Osteocyte (in vitro differentiated cells): Measurements from ENCODE around the gene GDF15. TPM values are rescaled to one million over a fixed set of nuclear protein-coding genes. Genes with fewer than 3 reads are reported as not detected.

Experiments used
- DNase-seq: peaks from one replicate; pipeline ENCODE4 v3.0.0; 2021; ENCODE audit warnings: mixed read lengths; ENCODE audit not compliant: unreplicated experiment; ENCODE audit errors: extremely low spot score
- H3K27ac Mint-ChIP-seq: one replicate; pipeline ENCODE4 v1.8.0; 2021; ENCODE audit warnings: mild to moderate bottlenecking, mixed read lengths; ENCODE audit not compliant: unreplicated experiment
- H3K27me3 Mint-ChIP-seq: one replicate; pipeline ENCODE4 v1.8.0; 2021; ENCODE audit warnings: mixed read lengths; ENCODE audit not compliant: unreplicated experiment
- H3K36me3 Mint-ChIP-seq: one replicate; pipeline ENCODE4 v1.8.0; 2021; ENCODE audit warnings: mixed read lengths; ENCODE audit not compliant: unreplicated experiment
- H3K4me1 Mint-ChIP-seq: one replicate; pipeline ENCODE4 v1.8.0; 2021; ENCODE audit warnings: mixed read lengths; ENCODE audit not compliant: unreplicated experiment
- H3K4me3 Mint-ChIP-seq: one replicate; pipeline ENCODE4 v1.8.0; 2021; ENCODE audit warnings: mild to moderate bottlenecking, moderate library complexity, mixed read lengths; ENCODE audit not compliant: unreplicated experiment
- H3K9me3 Mint-ChIP-seq: one replicate; pipeline ENCODE4 v1.8.0; 2021; ENCODE audit warnings: mixed read lengths; ENCODE audit not compliant: unreplicated experiment
- CTCF ChIP-seq: fragments of 200-600 bp; sonication (generic); IDR thresholded peaks from 2 replicates; pipeline ENCODE4 v1.5.0; 2021; ENCODE audit warnings: antibody characterized with exemption, mild to moderate bottlenecking, moderate library complexity
- total RNA-seq: library from RNA; stranded (reverse); gene quantifications from 2 replicates; pipeline ENCODE4 v1.2.1, GENCODE V29; 2021

GDF15 gene
- total RNA-seq, 1 donor from 2014 or later, result 47.9 TPM

GRCh38 chr19:18428173-18428786 lies 42.3 kb downstream of the GDF15 start:
- H3K4me1 Mint-ChIP-seq, result peaks cover 22% of the 10 kb centered on the region
- H3K27me3 Mint-ChIP-seq, result no peaks in the 10 kb centered on the region
- TF ChIP-seq CTCF, result no peak
- no peaks in the 10 kb centered on the region for H3K36me3 Mint-ChIP-seq
- no peak for DNase-seq
- no peaks in the 10 kb centered on the region for H3K9me3 Mint-ChIP-seq
- peak overlapping the region; percentile 77 for H3K27ac Mint-ChIP-seq
- no peak overlapping the region for H3K4me3 Mint-ChIP-seq

GRCh38 chr19:18428787-18429674 lies 43.1 kb downstream of the GDF15 start:
- H3K4me3 Mint-ChIP-seq, result peak overlapping the region; percentile 10
- peak overlapping the region; percentile 86 for H3K27ac Mint-ChIP-seq
- peaks cover 20% of the 10 kb centered on the region for H3K4me1 Mint-ChIP-seq
- peak; percentile 96 for DNase-seq
- H3K9me3 Mint-ChIP-seq, result no peaks in the 10 kb centered on the region
- no peaks in the 10 kb centered on the region for H3K27me3 Mint-ChIP-seq
- no peak for TF ChIP-seq CTCF
- H3K36me3 Mint-ChIP-seq, result no peaks in the 10 kb centered on the region

GRCh38 chr19:18429717-18430416 lies 43.9 kb downstream of the GDF15 start:
- Mint-ChIP-seq H3K4me1 (peaks cover 26% of the 10 kb centered on the region), H3K4me3 (no peak overlapping the region), H3K9me3 (no peaks in the 10 kb centered on the region), H3K36me3 (no peaks in the 10 kb centered on the region), H3K27ac (peak overlapping the region; percentile 86), H3K27me3 (no peaks in the 10 kb centered on the region)
- DNase-seq, result no peak
- no peak for TF ChIP-seq CTCF

GRCh38 chr19:18430417-18431144 lies 44.6 kb downstream of the GDF15 start:
- H3K4me3 Mint-ChIP-seq, result no peak overlapping the region
- H3K27me3 Mint-ChIP-seq, result no peaks in the 10 kb centered on the region
- no peaks in the 10 kb centered on the region for H3K9me3 Mint-ChIP-seq
- H3K4me1 Mint-ChIP-seq, result peaks cover 26% of the 10 kb centered on the region
- no peak for TF ChIP-seq CTCF
- no peaks in the 10 kb centered on the region for H3K36me3 Mint-ChIP-seq
- DNase-seq, result no peak
- H3K27ac Mint-ChIP-seq, result peak overlapping the region; percentile 57
